T follicular helper cell (primary cell): ENCODE results near the gene RPS8.
"Not testable (repeated sequence)": the region's sequence is repeated elsewhere in the genome, so short reads cannot be mapped to it uniquely, and the experiment has no call there.

ENCODE experiments used
- DNase-seq: peaks from one replicate; pipeline ENCODE4 v3.0.0-alpha.2; 2020; ENCODE audit warnings: low read depth

The RPS8 gene

DNA sequence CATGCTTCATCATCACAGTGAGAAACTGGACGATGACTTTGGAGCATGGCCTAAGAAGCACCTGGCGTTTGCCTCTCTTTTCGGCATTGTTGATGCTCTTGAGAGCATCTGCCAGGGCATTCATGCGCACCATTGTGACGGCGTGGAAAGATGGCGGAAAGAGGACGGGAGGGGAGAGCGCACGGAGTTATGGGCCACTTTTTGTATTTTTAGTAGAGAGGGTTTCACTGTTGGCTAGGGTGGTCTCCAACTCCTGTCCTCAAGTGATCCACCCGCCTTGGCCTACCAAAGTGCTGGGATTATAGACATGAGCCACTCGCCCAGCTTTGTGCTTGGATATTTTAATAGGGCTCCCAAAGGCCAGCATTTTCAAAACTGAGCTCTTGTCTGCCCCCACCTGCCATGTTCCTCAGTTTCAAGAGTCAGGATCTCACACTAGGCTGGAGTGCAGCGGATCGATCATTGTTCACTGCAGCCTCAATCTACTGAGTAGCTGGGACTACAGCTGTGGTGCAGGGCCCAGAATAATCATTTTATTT, 5.3 kb downstream of the RPS8 start:
- DNase-seq: no peak

DNA sequence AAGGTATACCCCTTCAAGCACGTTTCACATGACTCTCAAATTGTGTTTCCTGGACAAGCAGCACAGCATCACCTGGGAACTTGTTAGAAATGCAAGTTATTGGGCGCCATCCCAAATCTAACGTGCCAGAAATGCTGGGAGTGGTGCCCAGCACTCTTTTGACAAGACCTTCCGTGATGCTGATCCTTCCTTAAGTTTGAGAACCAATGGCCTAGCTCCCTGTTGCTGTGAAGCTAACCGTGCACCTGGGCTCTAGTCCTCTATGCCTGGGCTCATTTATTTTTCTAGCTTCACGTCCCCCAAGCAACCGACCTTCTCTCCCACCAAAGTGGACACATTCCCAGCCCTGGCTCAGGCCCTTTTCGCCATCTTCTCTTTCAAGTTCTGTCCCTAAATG, 8.4 kb downstream of the RPS8 start:
- DNase-seq: no peak

DNA sequence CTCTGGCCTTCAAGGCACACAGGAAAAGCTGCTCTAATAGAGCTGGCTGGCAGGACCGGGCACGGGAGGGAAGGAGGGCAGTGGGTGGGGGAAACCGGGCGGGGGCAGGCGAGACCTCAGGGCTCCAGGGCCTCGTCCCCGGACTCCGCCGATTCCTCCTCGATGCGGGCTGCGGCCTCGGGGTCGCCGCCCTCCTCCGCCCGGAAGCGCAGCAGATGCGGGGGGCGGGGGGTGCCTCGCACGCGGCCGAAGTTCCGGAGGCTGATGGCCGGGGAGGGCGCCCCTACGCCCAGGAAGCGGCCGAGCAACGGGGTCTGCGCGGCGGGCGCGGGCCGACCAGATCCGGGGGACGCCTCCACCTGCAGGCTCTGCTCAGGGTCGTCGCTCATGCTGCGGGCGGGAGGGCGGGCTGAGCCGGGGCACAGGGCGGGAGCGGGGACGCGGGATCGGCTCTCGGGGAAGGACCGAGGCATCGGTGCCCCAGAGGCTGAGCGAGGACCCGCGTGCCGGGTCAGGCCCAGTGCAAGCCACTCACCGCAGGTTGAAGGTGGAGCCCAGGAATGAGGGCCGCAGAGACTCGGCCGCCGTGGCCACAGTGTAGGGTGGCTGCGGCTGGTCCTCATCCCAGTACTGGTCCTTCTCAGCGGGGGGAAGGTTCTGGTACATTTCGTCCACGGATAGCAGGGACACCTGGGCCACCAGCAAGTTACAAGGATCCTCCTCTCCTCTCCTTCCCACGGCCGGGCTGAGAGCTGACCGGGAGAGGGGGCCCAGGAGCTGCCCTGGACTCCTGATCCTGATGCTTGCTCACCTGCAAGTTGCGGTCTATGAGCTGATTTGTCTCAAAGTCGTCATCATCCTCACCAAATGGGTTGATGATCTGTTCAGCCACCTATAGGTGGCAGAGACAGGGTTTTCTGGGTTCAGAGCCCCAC, 9.0 kb downstream of the RPS8 start:
- no peak for DNase-seq

- DNase-seq: no peak
Measured at GRCh38 chr1:44785029-44785380, 9.7 kb downstream of the RPS8 start.

- no peak for DNase-seq
Measured at GRCh38 chr1:44785501-44786137, 10.3 kb downstream of the RPS8 start.

- DNase-seq: peak; percentile 69
Measured at GRCh38 chr1:44786138-44786840, 10.9 kb downstream of the RPS8 start.

DNA sequence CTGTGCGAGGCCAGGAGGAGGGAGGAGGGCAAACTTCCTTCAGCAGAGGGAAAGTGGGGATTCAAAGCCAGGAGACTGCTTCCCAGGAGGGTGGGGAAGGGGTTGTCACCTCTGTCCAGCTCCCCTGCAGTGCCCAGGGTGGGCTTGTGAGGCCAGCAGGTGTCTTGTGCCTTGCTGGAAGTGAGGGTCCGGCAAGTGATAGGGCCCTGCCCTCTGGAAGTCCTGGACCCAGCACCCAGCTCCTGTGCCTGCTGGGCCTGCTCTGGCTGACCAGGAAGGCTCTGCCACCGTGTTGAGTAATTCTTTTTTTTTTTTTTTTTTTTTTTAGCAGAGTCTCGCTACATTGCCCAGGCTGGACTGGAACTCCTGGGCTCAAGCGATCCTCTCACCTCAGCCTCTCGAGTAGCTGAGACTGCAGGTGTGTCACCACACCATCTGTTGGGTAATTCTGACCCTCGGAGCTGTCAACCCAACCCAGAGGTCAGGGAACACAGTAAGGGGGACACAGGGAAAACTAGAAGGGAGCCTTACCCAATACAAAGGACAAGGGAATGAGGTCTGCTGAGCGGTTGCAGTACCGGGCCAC, 11.6 kb downstream of the RPS8 start:
- DNase-seq: no peak

DNA sequence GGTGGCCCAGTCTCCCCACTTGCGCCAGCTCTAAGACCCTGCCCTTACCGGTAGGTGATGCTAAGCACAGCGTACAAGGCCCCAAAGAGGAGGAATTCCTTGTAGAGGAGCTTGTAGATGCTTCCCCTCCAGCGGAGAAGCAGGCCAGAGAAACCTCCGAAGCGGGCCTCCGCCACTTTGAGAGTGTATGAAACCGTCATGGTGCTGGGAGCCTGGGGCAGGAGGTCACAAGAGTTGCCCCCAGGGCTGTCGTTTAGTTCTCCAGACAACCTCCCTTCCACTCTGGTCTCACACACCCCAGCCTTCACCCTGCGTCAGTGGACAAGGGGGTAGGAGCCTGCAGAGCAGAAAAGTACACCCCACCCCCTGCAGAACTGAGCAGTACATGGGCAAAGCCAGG, 12.2 kb downstream of the RPS8 start:
- DNase-seq: no peak

DNA sequence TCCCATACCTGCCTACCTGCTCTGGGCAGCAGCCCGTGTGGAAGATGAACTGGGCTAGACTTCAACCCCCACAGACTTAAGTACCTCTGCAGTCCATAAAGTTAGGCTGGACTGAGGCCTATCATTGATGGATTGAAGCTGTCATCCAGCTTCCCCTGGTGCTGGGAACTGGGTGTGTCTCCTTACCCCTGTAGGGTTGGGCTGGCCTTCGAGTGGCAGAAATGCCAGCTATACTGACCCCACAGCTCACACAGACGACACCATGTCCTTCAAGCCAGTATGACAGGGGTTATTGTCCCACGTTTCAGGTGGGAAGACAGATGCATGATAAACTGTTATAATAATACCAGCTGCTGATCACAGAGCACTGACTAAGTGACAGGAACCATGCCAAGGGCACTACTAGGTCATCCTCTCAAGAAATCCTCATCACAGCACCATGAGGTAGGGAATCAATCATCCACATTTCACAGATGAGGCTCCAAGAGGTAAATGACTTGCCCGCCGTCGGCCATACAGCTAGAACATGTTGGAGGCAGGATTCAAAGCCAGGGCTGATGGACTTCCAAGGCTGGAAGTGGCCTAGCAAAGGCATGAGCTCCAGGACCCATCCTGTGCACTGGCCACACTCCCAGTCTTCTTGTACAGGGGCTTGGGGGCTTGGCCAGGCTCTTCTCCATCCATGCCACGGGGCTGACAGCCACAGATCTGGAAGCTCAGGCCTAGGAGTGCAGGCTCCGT, 12.9 kb downstream of the RPS8 start, which contains the start of gene BEST4:
TSS of gene BEST4 (minus strand) at position 51 of the 741 bp plus-strand sequence. CDS start 465 bp downstream, outside the sequence.
- DNase-seq: no peak

DNA sequence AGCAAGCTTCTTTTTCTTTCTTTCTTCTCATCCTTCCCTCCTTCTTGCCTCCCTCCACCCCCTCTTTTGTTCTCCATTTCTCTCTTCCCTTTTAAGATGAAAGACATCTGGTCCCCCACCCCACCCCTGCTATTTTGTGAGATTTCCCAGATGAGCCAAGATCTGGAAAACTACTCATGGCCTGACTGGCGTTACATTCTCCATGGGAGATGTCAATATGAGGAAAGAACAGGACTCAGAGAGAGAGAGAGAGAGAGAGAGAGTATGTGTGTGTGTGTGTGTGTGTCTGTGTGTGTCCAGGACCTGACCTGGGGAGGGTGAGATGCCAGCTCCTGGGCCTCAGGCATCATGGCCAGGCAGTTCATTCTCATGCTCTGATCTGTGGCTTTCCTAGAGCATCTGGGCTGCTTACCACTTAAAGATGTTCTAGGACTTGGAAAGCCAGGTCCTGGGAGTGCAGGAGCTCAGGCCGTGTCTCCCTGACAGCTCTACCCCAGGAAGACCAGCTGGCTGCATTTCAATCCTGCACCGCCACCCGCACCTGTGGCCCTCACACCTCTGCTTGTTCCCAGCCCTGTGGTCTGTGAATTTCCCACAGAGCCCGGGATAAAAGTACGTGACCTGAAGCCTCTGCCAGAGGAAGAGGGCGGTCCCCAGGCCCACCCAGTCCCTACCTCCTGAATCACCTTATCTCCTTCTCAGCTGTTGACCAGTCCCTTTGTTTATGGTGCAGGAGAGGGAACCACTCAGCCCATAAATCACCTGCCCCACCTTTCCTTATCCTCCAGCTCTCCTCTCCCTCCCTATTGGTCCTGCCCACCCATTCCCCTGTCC, 15.8 kb downstream of the RPS8 start:
- no peak for DNase-seq

DNA sequence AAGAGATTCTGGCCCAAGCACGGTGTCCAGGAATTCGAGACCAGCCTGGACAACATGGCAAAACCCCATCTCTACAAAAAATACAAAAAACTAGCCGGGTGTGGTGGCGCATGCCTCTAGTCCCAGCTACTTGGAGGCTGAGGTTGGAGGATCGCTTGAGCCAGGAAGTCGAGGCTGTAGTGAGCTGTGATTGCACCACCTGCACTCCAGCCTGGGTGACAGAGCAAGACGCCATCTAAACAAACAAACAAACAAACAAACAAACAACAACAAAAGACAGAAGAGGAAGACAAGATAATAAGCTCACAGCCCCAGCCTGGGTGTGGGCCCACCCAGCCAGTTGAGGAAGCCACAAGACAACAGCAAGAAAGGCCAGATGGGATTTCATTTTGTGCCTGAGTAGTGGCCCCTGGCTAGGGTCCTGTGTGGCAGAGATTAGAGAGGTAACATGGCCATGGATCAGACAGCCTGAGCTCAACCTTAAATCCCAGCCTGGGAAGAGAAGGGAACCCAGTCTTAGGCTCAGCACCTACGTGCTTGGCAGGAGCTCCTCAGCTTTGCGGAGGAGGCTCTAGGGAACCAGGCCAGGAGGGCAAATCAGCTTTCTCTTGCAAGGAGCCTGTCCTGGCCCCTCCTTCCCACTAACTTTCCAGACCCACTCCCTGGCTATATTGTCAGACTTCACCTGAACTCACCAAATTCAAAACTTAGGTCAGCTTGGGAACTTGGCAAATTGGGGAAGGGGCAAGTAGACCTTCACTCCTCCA, 17.6 kb downstream of the RPS8 start:
- DNase-seq: no peak

DNA sequence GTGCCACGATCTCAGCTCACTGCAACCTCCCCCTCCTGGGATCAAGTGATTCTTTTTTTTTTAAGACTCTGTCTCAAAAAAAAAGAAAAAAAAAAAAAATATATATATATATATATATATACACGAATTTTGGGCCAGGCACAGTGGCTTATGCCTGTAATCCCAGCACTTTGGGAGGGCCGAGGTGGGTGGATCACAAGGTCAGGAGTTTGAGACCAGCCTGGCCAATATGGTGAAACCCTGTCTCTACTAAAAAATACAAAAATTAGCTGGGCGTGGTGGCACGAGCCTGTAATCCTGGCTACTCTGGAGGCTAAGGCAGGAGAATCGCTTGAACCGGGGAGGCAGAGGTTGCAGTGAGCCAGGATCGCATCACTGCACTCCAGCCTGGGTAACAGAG, 22.5 kb downstream of the RPS8 start:
- not testable (repeated sequence) for DNase-seq

DNA sequence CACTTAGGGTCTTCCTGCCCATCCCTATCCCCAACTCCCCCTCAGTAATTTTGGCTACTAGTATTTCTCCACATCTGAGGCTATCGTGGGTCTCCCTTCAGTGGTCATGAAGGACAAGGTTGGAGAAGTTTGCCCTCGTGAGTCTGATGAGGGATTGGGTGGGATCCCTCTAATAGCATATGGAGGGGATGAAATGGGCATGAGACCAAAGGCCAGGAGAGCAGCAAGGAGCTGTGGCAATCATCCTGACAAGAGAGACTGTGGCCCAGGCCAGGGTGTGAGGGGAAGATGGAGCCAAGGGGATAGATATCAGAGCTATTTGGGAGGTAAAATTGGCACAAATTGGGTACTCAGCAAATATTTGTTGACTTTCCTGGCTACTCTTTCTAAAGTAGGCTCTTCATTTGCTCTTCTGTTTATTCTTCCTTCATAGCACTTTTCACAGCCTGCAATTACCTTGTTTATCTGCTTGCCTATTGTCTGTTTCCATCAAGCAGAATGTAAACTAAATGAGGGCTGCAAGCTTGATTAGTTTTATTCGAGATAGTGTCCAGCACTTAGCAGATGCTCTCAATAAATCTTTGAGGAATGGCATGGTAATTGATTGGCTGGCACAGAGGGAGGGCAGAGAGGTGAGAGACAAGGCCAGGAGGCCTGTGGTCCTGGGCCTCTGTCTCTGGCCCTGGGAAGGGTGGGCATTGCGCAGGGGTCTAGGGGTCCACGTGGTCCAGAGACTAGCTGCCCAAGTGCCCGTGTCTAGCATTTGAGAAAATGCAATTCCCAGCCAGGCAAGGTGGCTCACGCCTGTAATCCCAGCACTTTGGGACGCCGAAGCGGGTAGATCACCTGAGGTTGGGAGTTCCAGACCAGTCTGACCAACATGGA, 23.4 kb downstream of the RPS8 start:
- no peak for DNase-seq

GRCh38 chr1:44799770-44800584, 24.6 kb downstream of the RPS8 start, which contains the start of gene PLK3:
Gene PLK3 (plus strand): TSS chr1:44800377. CDS start chr1:44800464, 87 bp downstream.
- DNase-seq: peak; percentile 99

DNA sequence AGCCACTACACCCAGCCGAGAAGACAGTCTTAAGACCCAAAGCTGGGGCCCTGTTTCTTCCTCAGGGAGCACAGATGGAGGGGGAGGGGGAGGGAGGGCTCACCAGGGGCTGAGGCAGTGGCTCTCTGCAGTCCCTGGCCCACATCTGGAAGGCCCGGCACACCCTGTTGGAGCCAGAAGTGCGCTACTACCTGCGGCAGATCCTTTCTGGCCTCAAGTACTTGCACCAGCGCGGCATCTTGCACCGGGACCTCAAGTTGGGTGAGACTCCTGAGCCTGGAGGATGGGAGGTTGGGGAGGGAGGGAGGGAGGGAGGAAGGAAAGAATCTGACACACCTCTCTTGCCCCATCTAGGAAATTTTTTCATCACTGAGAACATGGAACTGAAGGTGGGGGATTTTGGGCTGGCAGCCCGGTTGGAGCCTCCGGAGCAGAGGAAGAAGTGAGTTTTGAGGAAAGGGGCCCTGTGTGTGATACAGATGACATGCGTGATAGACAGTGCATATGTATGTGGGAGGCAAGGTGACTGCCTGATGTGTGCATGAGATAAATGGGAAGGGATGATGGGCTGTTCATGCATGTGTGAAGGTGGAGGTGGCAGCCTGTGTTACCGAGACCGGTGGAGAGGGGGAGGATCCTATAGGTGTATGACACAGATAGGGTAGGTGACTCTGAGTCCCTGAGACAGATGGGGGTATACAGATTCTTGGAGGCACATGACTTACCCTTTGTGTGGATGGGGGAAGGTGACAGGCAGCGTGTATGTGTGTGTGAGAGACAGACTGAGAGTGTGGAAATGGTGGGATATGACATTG, 26.4 kb downstream of the RPS8 start:
- DNase-seq: no peak

DNA sequence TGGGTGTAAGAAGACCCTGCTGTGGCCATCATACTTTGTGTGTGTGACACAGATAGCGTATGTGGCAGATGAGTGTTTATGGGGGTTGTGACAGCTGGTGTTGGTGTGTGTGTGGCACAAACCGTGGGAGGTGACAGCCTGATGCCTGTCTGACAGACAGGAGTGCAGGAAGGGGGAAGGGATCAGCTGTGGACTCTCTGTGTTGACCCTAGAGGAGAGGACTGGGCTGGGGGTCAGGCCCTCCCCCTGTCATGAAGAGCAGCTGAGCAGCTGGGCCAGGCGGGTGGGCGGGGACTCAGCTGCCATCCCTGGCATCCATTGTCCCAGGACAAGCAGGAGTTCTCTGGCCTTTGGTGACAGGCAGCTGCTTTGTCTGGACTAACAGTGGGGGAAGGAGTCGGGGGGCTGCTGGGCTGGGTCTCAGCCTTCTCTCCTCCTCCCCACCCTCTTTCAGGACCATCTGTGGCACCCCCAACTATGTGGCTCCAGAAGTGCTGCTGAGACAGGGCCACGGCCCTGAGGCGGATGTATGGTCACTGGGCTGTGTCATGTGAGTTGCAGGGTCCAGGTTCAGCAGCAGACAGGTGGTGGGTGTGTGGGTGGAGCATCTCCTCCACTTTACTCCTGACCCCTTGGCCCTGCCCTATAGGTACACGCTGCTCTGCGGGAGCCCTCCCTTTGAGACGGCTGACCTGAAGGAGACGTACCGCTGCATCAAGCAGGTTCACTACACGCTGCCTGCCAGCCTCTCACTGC, 27.1 kb downstream of the RPS8 start:
- DNase-seq: no peak
